NCI-H146 (cell line): ENCODE results near the gene ITGB8.
"Not testable (repeated sequence)": the region's sequence is repeated elsewhere in the genome, so short reads cannot be mapped to it uniquely, and the experiment has no call there.

ENCODE experiments used
- DNase-seq: peaks from one replicate; lab custom pipeline; 2025; lab: John Stamatoyannopoulos, UW

The ITGB8 gene

GRCh38 chr7:20330239-20330927 is at the start of gene ITGB8:
Gene ITGB8 (plus strand): TSS chr7:20330900. CDS start chr7:20331807, 907 bp downstream.
- peak; percentile 87 for DNase-seq

DNA sequence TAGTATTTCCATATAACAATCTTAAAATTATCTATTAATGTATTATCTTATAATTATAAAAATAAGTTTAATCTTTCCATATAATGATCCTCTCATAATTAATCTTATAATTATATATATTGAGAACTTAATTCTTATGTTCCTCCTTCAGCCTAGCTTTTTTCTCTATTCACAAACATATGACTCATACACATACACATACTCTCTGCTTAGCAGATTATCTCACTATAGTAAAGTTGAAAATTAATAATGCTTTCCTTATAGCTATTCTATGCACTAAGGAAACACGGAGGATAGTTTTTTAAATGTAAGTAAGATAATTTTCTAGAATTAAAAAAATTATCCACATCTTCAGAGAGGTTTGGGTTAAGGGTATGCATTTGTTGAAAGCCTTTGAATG is 47.7 kb upstream of the ITGB8 start:
- DNase-seq = no peak

- no peak for DNase-seq
These were observed 47.3 kb upstream of the ITGB8 start for GRCh38 chr7:20283385-20283784.

- no peak for DNase-seq
These were observed 46.5 kb upstream of the ITGB8 start for GRCh38 chr7:20284003-20284770.

DNA sequence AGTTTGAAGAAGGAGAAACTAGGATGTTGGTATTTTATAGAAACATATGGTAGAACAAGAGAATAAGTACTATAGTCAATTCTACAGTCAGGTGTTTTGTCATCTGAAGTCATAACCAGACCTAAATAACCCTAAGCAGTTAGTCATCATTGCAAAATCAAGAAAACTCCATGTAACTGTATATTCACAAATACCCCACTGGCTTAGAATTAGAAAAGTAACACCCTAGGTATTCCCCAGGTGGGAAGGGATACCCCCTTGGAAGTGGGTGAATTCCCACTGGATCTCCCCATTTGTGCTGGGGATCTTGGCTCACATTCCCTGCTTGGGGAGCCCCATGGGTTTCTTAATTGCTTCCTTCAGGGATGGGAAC is 45.9 kb upstream of the ITGB8 start:
- no peak for DNase-seq

DNA sequence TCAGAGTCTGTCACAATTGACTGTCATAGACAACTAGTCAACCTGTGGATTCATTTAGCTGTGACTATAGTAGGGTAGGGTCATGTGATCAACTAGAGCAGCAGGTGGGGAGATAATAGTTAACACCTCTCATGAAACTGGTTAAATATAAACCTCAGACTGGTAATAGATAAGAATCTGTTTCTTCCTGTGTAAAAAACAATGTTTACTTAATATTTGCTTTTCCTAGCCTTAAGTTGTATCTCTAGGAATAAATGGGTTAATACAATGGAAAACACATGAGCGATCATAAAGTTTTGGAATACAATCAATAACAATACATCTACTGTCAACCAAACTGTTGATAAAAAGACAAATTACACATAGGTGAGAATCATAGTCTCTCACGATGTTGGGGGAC is 43.4 kb upstream of the ITGB8 start:
- no peak for DNase-seq

GRCh38 chr7:20288036-20288435 is 42.7 kb upstream of the ITGB8 start:
- no peak for DNase-seq

DNA sequence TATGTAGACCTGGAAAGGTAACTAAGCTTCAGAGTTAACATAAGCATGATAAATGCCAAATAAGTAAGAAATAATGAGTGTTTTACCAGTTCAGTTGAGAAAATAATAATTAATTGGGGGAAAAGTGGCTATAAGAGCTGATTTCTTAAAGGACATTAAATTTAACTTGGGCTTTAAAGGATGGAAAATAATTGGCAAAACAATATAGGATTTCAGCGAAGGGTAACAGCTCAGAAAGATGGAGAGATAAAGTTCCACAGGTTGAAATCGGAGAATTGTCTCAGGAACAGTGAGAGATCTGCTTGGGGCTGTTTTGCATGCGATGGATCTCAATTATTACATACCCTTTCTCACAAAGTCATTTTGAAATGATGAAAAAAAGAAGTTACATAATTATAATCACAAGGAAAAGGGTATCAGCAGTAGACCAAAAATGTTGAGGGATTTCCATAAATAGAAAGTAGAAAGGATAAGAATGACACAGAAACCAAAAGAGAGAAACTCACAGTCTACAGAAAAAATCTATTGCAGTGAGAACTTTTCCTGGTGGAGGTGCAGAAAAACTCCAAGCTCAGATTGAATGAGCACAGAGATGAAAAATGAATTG is 40.1 kb upstream of the ITGB8 start:
- DNase-seq = no peak

DNA sequence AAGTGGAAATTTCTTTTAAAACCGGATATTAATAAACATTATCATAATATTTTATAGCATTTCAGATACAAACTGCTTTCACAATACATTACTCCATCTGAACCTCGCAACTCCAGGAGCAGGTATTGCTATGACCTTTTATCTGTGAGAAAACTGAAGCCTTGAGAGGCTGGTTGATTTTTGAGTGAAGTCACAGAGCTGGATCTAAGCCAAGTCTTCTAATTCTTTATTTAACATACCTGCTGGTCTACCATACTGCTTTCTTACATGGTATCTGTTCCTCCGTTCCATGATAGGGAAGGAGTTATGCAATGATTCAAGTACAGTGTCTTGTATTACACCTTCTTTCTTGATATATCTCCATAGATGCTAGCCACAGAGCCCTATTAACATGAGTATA is 37.4 kb upstream of the ITGB8 start:
- no peak for DNase-seq

DNA sequence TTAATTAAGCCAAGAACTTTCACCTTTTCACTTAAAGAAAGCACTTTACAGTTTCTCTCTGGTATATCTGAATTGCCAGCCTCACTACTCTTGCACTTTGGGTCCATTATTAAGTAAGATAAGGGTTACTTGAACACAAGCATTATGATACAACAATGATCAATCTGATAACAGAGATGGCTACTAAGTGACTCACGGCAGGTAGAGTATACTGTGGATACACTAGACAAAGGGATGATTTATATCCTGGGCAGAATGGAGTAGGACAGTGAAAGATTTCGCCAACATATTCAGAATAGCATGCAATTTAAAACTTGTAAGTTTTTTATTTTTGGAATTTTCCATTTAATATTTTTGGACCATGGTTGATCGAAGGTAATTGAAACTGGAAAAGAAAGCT is 34.3 kb upstream of the ITGB8 start:
- peak; percentile 4 for DNase-seq

DNA sequence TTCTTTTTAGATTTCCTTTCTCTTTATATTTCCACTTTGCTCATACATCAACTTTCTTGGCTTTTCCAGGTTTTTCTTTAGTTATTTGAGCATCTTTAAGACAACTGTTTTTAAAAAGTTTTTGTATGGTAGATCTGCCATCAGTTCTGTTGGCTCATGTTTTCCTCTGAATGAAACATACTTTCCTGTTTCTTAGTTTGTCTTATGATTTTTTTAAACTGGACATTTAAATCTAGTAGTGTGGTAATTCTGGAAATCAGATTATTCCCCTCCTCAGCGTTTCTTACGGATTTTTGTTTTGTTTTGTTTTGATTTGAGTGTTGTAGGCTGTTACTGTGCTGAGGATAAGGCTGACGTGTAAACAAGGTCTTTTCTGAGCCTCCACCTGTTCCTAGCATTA is 33.8 kb upstream of the ITGB8 start:
- DNase-seq = no peak

DNA sequence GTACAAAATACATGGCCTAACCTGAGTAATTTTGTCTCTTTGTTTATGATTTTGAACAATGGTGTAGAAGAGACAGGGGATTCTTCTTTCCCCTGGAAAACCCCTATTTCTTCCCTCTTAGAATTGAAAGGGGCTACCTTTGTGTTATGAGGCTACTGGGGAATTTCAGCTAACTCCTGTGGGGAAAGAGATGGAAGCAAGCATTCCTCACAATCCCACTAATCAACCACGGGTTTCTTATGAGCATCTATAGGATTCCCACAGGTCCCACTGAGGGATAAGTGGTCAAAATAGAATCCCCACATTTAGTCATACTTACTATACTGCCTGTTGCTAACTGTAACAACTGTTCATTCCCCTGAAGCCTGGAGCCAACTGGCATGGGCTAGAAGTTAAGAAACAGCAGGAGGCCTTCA is 32.2 kb upstream of the ITGB8 start:
- DNase-seq = no peak

- DNase-seq = no peak
These were observed 31.6 kb upstream of the ITGB8 start for GRCh38 chr7:20299145-20299544.

- no peak for DNase-seq
These were observed 30.9 kb upstream of the ITGB8 start for GRCh38 chr7:20299647-20300312.

DNA sequence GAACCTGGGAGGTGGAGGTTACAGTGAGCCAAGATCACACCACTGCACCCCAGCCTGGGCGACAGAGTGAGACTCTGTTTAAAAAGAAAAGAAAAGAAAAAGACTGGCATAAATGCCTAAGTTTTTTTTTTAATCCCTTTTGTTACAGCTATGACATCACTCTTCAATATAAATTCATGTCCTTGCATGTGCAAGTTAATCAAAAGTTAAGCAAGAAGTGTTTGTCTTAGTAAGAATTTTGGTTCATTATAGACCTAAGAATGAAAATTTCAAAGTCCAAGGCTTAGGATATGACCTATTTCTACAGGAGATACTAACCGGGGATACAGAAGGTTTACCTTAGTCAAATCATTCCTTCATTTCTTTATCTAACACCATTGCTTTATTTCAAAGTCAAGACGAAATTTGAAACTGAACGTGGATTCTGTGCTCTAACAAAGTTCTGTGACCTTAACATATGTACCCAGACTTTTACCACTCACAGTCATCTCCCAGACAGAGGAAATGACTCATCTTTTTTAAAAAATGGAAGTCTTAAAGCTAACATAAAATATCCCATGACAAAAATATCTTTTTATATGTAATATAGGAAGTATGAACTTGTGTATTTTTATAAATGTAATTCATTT is 29.3 kb upstream of the ITGB8 start:
- no peak for DNase-seq

DNA sequence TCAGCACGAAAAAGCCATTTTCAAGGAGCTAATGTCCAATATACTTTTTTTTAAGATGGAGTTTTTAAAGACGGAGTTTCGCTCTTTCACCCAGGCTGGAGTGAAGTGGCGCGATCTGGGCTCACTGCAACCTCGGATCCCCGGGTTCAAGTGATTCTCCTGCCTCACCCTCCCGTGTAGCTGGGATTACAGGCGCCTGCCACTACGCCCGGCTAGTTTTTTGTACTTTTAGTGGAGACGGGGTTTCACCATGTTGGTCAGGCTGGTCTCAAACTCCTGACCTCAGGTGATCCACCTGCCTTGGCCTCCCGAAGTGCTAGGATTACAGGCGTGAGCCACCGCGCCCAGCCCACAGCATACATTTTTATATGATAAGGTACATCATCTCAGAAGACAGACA is 28.4 kb upstream of the ITGB8 start:
- DNase-seq = not testable (repeated sequence)

DNA sequence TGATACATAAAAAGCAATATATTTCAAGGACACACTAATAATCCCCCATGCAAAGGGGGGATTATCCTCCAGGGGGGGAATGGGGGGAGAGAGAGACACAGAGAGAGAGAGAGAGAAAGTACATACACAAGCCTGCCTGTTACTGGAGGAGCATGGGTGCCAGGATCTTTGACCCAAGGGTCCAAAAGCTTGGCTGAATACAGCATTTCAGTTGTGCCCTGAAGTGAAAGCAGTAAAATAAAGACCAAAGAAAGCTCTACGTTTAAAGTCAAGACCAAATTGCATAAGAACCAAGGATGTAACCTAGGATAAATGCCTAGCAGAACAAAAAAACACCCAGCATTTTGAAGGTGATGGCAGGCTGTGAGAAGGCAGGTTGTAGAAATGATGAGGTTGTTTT is 27.8 kb upstream of the ITGB8 start:
- no peak for DNase-seq

GRCh38 chr7:20304366-20304765 is 26.3 kb upstream of the ITGB8 start:
- DNase-seq = peak; percentile 77

- DNase-seq = no peak
These were observed 25.0 kb upstream of the ITGB8 start for GRCh38 chr7:20305726-20306125.

DNA sequence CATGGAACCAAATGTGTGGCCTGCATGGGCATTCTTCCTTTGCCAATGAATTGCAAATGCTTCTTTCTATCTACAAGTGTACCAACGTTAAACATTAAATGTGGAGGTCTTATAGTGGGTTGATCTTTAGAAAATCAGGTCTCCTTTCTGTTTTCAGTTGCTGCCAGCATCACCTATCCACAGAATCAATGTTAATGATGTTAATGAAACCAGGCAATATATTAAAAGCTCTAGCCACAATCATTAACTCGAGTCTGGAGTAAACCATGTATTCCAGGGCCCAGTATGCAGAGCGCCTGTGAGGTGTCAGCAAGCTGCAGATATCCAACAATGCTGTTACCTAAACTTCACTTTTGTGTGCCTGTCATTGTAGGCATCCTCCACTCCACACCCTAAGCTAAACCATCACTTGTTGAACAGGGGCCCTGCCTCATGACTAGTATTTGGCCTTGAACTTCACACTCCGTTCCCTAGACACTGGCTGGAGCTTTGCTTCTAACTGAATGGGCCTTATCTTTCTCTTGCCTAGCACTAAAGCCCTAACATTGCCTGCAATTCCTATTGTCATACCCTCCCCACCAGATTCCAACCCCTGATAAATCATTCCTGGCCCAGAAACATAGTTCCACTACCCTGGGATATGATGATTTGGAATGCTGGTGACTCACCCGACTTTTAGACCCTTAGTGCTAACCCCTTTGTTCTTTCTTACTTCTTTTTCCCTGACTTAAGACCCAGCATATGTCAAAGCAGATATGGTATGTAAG is 24.3 kb upstream of the ITGB8 start:
- no peak for DNase-seq

- peak; percentile 9 for DNase-seq
These were observed 23.6 kb upstream of the ITGB8 start for GRCh38 chr7:20307119-20307518.

DNA sequence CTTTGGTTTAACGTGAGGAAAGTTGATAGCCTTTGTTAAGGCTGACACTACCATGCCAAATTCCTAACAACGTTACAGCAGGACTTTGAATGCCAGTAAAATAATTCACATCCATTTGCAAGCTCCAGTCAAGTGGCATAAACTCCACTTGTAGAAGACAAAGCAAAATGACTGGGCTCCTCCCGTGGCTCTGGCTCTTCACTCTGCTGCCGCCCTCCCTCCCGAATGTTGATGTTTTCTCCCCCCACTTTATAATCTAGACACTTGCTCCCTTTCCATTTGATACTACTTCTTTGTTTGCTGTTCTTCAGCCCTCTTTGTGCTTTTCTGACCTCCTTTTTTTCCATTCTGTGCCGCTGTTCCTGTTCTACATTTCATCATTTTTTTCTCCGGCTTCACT is 22.8 kb upstream of the ITGB8 start:
- no peak for DNase-seq
